Measurements from ENCODE around the gene ZNF765. TPM values are rescaled to one million over a fixed set of nuclear protein-coding genes. Genes with fewer than 3 reads are reported as not detected.

ZNF765 gene
- 17.1 and 33.7 TPM in 2 replicates for total RNA-seq

DNA sequence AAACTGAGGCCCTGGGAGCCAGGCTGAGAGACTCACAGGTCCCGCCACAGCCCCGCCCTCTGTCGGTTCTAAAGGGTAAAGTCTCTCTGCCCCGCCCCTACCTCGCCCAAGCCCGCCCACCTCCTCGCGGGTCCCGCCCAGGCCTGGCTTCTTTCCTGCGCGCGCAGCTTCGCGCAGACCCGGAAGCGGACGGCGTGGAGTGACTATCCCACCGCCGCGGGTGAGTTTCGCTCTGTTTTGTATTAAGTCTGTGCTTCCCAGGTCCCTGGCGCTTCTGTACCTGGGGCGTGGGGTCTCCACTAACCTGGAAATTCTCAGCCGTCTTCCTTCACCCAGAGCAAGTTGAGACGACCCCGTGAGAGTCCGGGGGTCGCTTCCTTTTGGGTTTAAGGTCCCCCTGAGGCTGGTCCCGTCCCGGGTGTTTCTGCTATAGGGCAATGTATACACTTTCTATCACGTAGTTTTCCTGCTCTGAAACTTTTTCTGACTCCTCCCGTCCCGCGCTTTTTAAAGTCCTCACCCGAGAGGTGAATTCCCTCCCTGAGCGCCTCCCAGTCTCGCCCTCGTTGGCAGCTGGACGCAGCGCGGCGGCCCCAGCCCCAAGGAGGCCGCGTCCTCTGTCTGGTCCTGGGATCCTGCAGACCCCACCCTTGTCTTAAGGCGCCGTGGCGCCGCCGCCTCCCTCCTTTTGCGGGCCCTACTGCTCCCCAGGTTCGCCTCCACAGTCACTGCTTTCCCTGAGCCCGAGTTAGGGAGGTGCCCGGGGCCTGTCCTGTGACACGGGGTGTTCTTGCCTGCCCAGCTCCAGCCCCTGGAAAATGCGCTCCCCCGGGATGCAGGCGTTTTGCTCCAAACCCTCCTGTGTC, at the start of gene ZNF765:
ZNF765 (plus strand) TSS at position 176 of the 866 bp plus-strand sequence. CDS start 2,867 bp downstream, outside the sequence.

DNA sequence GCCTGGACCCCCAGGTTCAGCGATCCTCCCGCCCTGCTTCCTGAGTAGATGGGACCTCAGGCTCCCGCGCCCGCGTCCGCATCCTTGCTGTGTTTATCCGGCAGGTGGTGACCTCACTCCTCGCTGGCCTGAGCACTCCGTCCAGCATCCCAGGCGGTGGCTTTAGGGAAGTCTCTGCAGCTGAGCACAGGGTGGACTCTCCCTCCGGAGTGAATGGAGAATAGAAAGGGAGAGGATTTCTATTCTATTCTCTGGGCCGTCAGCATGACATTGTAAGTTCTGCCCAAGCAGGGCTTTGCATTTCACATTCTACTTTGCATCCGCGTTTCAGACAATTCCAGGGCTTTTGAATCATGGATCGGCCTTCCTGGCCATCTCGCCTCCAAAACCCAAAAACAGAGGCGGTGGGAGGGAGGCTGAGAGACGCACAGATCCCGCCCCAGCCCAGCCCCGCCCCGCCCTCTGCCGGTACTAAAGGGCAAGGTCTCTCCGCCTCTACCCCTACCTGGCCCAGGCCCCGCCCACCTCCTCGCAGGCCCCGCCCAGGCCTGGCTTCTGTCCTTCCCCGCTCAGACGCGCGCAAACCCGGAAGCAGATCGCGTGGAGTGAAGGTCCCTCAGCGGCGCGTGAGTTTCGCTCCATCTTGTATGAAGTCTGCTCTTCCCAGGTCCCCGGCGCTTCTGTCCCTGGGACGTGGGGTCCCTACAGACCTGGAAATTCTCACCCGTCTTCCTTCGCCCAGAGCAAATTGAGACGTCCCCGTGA, 29.6 kb upstream of the ZNF765 start, which contains the start of gene ZNF525:
ZNF525 (plus strand) TSS at position 572 of the 765 bp plus-strand sequence. CDS start 6,577 bp downstream, outside the sequence.

DNA sequence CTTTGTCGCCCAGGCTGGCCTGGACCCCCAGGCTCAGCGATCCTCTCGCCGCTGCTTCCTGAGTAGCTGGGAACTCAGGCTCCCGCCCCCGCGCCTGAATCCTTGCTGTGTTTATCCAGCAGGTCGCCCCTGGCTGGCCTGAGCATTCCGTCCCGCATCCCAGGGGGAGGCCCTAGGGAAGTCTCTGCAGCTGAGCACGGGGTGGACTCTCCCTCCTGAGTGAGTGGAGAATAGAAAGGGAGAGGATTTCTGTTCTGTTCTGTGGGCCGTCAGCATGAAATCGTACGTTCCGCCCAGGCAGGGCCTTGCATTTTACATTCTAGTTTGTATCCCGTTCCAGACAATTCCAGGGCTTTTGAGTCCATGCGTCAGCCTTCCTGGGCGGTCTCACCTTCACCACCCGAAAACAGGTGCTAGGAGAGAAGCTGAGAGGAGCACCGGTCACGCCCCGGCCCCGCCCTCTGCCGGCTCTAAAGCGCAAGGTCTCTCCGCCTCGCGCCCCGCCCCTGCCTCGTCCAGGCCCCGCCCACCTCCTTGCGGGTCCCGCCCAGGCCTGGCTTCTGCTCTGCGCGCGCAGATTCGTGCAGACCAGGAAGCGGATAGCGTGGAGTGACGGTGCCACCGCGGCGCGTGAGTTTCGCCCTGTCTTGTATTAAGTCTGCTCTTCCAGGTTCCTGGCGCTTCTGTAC, 36.6 kb downstream of the ZNF765 start, which contains the start of gene ZNF761:
ZNF761 (plus strand) TSS at position 586 of the 689 bp plus-strand sequence. CDS start 15,285 bp downstream, outside the sequence.

DNA sequence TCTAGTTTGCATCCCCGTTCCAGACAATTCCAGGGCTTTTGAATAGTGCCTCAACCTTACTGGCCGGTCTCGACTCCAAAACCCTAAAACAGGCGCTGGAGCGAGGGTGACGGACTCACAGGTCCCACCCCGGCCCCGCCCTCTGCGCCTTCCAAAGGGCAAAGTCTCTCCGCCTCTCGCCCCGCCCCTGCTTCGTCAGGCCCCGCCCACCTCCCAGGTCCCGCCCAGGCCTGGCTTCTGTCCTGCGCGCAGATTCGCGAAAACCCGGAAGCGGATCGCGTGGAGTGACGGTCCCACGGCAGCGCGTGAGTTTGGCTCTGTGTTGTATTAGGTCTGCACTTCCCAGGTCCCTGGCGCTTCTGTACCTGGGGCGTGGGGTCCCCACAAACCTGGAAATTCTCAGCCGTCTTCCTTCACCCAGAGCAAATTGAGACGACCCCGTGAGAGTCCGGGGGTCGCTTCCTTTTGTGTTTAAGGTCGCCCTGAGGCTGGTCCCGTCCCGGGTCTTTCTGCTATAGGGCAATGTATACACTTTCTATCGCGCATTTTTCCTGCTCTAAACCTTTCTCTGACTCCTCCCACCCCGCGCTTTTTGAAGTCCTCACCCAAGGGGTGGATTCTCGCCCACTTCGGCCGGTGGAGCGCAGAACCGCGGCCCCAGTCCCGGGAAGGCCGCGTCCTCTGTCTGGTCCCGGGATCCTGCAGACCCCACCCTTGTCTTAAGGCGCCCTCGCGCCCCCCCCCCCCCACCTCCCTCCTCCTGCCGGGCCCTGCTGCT, 72.7 kb downstream of the ZNF765 start, which contains the start of gene ZNF813:
ZNF813 (plus strand) TSS at position 249 of the 778 bp plus-strand sequence. CDS start 16,090 bp downstream, outside the sequence.

Other genes starting within 250 kb of the ZNF765 start
- 9.6 and 12.8 TPM in 2 replicates for gene ZNF347, start 236.1 kb upstream of the ZNF765 start, total RNA-seq
- 2.7 and 6.5 TPM in 2 replicates for gene ZNF665, start 201.8 kb upstream of the ZNF765 start, total RNA-seq
- 19.1 and 29.0 TPM in 2 replicates for gene ZNF677, start 140.3 kb upstream of the ZNF765 start, total RNA-seq
- gene VN1R2, start 136.9 kb upstream of the ZNF765 start, total RNA-seq: not detected in 2 replicates
- gene VN1R4, start 127.4 kb upstream of the ZNF765 start, total RNA-seq: not detected in 2 replicates
- 13.3 and 15.6 TPM in 2 replicates for gene ZNF845, start 61.4 kb upstream of the ZNF765 start, total RNA-seq
- 16.4 and 33.8 TPM in 2 replicates for gene ZNF525, start 29.4 kb upstream of the ZNF765 start, total RNA-seq
- 18.5 and 28.4 TPM in 2 replicates for gene ZNF761, start 36.8 kb downstream of the ZNF765 start, total RNA-seq
- 6.8 and 8.0 TPM in 2 replicates for gene ZNF813, start 72.6 kb downstream of the ZNF765 start, total RNA-seq
- 10.9 and 11.0 TPM in 2 replicates for gene ZNF331, start 143.0 kb downstream of the ZNF765 start, total RNA-seq
- gene DPRX, start 236.8 kb downstream of the ZNF765 start, total RNA-seq: not detected in 2 replicates